ENCODE results near the gene C10orf95. TPM values are rescaled to one million over a fixed set of nuclear protein-coding genes. Genes with fewer than 3 reads are reported as not detected.

Gene C10orf95
- total RNA-seq, 1 donor from 2014 or later, result 0.20 TPM

GRCh38 chr10:102409604-102410428 is 41.5 kb downstream of the C10orf95 start:
- H3K27me3 Mint-ChIP-seq (ENCODE audit: low read depth, unreplicated experiment), result peaks cover 26% of the 10 kb centered on the region
- Histone ChIP-seq H3K4me2 (ENCODE audit: low read length) (peak overlapping the region; percentile 87), H3K36me3 (ENCODE audit: insufficient read depth, low read length) (no peaks in the 10 kb centered on the region), H3K79me2 (ENCODE audit: insufficient read depth, low read length) (no peaks in the 10 kb centered on the region), H4K20me1 (ENCODE audit: insufficient read depth, low read length) (peaks cover 9% of the 10 kb centered on the region), H2AFZ (ENCODE audit: low read depth, low read length) (peak overlapping the region; percentile 84), H3K9me3 (ENCODE audit: insufficient read depth, low read depth, low read length) (no peaks in the 10 kb centered on the region), H3K4me1 (ENCODE audit: insufficient read depth, low read length) (peaks cover 3% of the 10 kb centered on the region), H3K9ac (ENCODE audit: low read length) (peak overlapping the region; percentile 43), H3K4me3 (ENCODE audit: insufficient read depth, low read depth, low read length) (peak overlapping the region; percentile 52), H3K27ac (ENCODE audit: low read depth, low read length) (no peak overlapping the region), H3K27me3 (ENCODE audit: insufficient read depth, low read length) (peaks cover 20% of the 10 kb centered on the region)
- H3K36me3 Mint-ChIP-seq (ENCODE audit: low read depth, unreplicated experiment), result peaks cover 2% of the 10 kb centered on the region
- FAIRE-seq (no peak), DNase-seq (ENCODE audit: low read depth) (no peak)
- H3K9me3 Mint-ChIP-seq (ENCODE audit: unreplicated experiment), result no peaks in the 10 kb centered on the region
- peaks cover 10% of the 10 kb centered on the region for H3K4me1 Mint-ChIP-seq (ENCODE audit: low read depth, unreplicated experiment)
- peak overlapping the region; percentile 75 for H3K4me3 Mint-ChIP-seq (ENCODE audit: unreplicated experiment)
- no peak for TF ChIP-seq EZH2 (IDR thresholded peaks at IDR 0.05; ENCODE audit: insufficient read depth, low read length)
- H3K27ac Mint-ChIP-seq (ENCODE audit: unreplicated experiment), result peak overlapping the region; percentile 60

- Mint-ChIP-seq H3K4me3 (ENCODE audit: unreplicated experiment) (peak overlapping the region; percentile 76), H3K4me1 (ENCODE audit: low read depth, unreplicated experiment) (peaks cover 10% of the 10 kb centered on the region), H3K27me3 (ENCODE audit: low read depth, unreplicated experiment) (peaks cover 26% of the 10 kb centered on the region), H3K27ac (ENCODE audit: unreplicated experiment) (peak overlapping the region; percentile 60), H3K36me3 (ENCODE audit: low read depth, unreplicated experiment) (peaks cover 2% of the 10 kb centered on the region), H3K9me3 (ENCODE audit: unreplicated experiment) (no peaks in the 10 kb centered on the region)
- peaks cover 14% of the 10 kb centered on the region for H4K20me1 ChIP-seq (ENCODE audit: insufficient read depth, low read length)
- TF ChIP-seq EZH2 (IDR thresholded peaks at IDR 0.05; ENCODE audit: insufficient read depth, low read length) (peak; percentile 17), CTCF (IDR thresholded peaks at IDR 0.05; ENCODE audit: insufficient read depth, low read depth, low read length) (no peak)
- no peaks in the 10 kb centered on the region for H3K36me3 ChIP-seq (ENCODE audit: insufficient read depth, low read length)
- H3K4me2 ChIP-seq (ENCODE audit: low read length), result peak overlapping the region; percentile 87
- DNase-seq (ENCODE audit: low read depth) (no peak), FAIRE-seq (no peak)
- H2AFZ ChIP-seq (ENCODE audit: low read depth, low read length), result peak overlapping the region; percentile 80
- H3K4me3 ChIP-seq (ENCODE audit: insufficient read depth, low read depth, low read length), result peak overlapping the region; percentile 49
- H3K79me2 ChIP-seq (ENCODE audit: insufficient read depth, low read length), result no peaks in the 10 kb centered on the region
- H3K27ac ChIP-seq (ENCODE audit: low read depth, low read length), result no peak overlapping the region
- H3K9me3 ChIP-seq (ENCODE audit: insufficient read depth, low read depth, low read length), result no peaks in the 10 kb centered on the region
- H3K4me1 ChIP-seq (ENCODE audit: insufficient read depth, low read length), result peaks cover 3% of the 10 kb centered on the region
- H3K27me3 ChIP-seq (ENCODE audit: insufficient read depth, low read length), result peaks cover 20% of the 10 kb centered on the region
- H3K9ac ChIP-seq (ENCODE audit: low read length), result no peak overlapping the region
These were observed 42.4 kb downstream of the C10orf95 start for GRCh38 chr10:102408728-102409603.

GRCh38 chr10:102408131-102408727 is 43.1 kb downstream of the C10orf95 start:
- Mint-ChIP-seq H3K4me3 (ENCODE audit: unreplicated experiment) (peak overlapping the region; percentile 76), H3K27ac (ENCODE audit: unreplicated experiment) (no peak overlapping the region), H3K9me3 (ENCODE audit: unreplicated experiment) (no peaks in the 10 kb centered on the region), H3K36me3 (ENCODE audit: low read depth, unreplicated experiment) (peaks cover 2% of the 10 kb centered on the region), H3K27me3 (ENCODE audit: low read depth, unreplicated experiment) (peaks cover 24% of the 10 kb centered on the region), H3K4me1 (ENCODE audit: low read depth, unreplicated experiment) (peaks cover 9% of the 10 kb centered on the region)
- no peak for FAIRE-seq
- no peak for DNase-seq (ENCODE audit: low read depth)
- Histone ChIP-seq H2AFZ (ENCODE audit: low read depth, low read length) (no peak overlapping the region), H3K4me3 (ENCODE audit: insufficient read depth, low read depth, low read length) (peak overlapping the region; percentile 49), H3K4me2 (ENCODE audit: low read length) (peak overlapping the region; percentile 87), H3K9me3 (ENCODE audit: insufficient read depth, low read depth, low read length) (no peaks in the 10 kb centered on the region), H3K9ac (ENCODE audit: low read length) (no peak overlapping the region), H3K27ac (ENCODE audit: low read depth, low read length) (no peak overlapping the region), H3K27me3 (ENCODE audit: insufficient read depth, low read length) (peaks cover 20% of the 10 kb centered on the region), H3K79me2 (ENCODE audit: insufficient read depth, low read length) (no peaks in the 10 kb centered on the region), H4K20me1 (ENCODE audit: insufficient read depth, low read length) (peaks cover 14% of the 10 kb centered on the region), H3K4me1 (ENCODE audit: insufficient read depth, low read length) (peaks cover 3% of the 10 kb centered on the region), H3K36me3 (ENCODE audit: insufficient read depth, low read length) (no peaks in the 10 kb centered on the region)
- TF ChIP-seq EZH2 (IDR thresholded peaks at IDR 0.05; ENCODE audit: insufficient read depth, low read length) (no peak), CTCF (IDR thresholded peaks at IDR 0.05; ENCODE audit: insufficient read depth, low read depth, low read length) (no peak)
